Keratinocyte (primary cell): ENCODE results near the gene BSCL2. TPM values are rescaled to one million over a fixed set of nuclear protein-coding genes. Genes with fewer than 3 reads are reported as not detected.
A peak's percentile ranks its signal among the peaks of the same experiment; 100 is the strongest.

Experiments used
- DNase-seq: peaks from one replicate; pipeline ENCODE4 v3.0.0-alpha.2; 2011; ENCODE audit warnings: low read depth, missing footprints, low spot score
- FAIRE-seq: peaks from 2 replicates; lab custom pipeline; 2011; peaks lifted over from hg19 to GRCh38; lab: Jason Lieb, UNC
- H2AFZ ChIP-seq: 2 replicates; pipeline ENCODE4 v1.6.0; 2012; ENCODE audit warnings: low read length, control low read depth, inconsistent platforms; ENCODE audit not compliant: control insufficient read depth
- H3K27ac ChIP-seq: 2 replicates; pipeline ENCODE4 v1.5.1; 2011; ENCODE audit warnings: low read length; ENCODE audit not compliant: control insufficient read depth, insufficient read depth
- H3K27me3 ChIP-seq: 3 replicates; pipeline ENCODE4 v1.6.0; 2011; ENCODE audit warnings: low read length; ENCODE audit not compliant: control insufficient read depth, insufficient read depth; ENCODE audit errors: extremely low read depth
- H3K36me3 ChIP-seq, 2 experiments: 2 replicates in 1 of 2; 3 replicates in 1 of 2; pipeline ENCODE4 v1.5.1; 2011; ENCODE audit warnings: low read length in 2 of 2, mild to moderate bottlenecking in 1 of 2; ENCODE audit not compliant: control insufficient read depth in 2 of 2, insufficient read depth in 2 of 2; ENCODE audit errors: extremely low read depth in 1 of 2
- H3K4me1 ChIP-seq: 3 replicates; pipeline ENCODE4 v1.5.1; 2011; ENCODE audit warnings: low read length; ENCODE audit not compliant: control insufficient read depth, insufficient read depth; ENCODE audit errors: extremely low read depth
- H3K4me2 ChIP-seq: 3 replicates; pipeline ENCODE4 v1.6.0; 2011; ENCODE audit warnings: low read depth, low read length; ENCODE audit not compliant: control insufficient read depth, insufficient read depth; ENCODE audit errors: extremely low read depth
- H3K4me3 ChIP-seq, 3 experiments: fragments of 200-600 bp in 1 of 3; sonication (generic) in 1 of 3; 2 replicates in 2 of 3; 3 replicates in 1 of 3; pipeline ENCODE4 v1.5.1; 2011 to 2016; ENCODE audit warnings: low read length in 3 of 3, mild to moderate bottlenecking in 3 of 3, control low read depth in 2 of 3, inconsistent platforms in 1 of 3, low read depth in 1 of 3, mixed read lengths in 1 of 3, mixed run types in 1 of 3, moderate library complexity in 1 of 3; ENCODE audit not compliant: control insufficient read depth in 2 of 3, insufficient read depth in 2 of 3; ENCODE audit errors: extremely low read depth in 1 of 3
- H3K79me2 ChIP-seq: 2 replicates; pipeline ENCODE4 v1.6.0; 2012; ENCODE audit warnings: low read length; ENCODE audit not compliant: control insufficient read depth, insufficient read depth
- H3K9ac ChIP-seq: 3 replicates; pipeline ENCODE4 v1.6.0; 2011; ENCODE audit warnings: low read length; ENCODE audit not compliant: control insufficient read depth, insufficient read depth; ENCODE audit errors: extremely low read depth
- H3K9me1 ChIP-seq: 3 replicates; pipeline ENCODE4 v1.6.0; 2011; ENCODE audit warnings: low read length; ENCODE audit not compliant: control insufficient read depth, insufficient read depth; ENCODE audit errors: extremely low read depth
- H3K9me3 ChIP-seq: 2 replicates; pipeline ENCODE4 v1.5.1; 2012; ENCODE audit warnings: low read depth, low read length; ENCODE audit not compliant: control insufficient read depth
- H4K20me1 ChIP-seq: 3 replicates; pipeline ENCODE4 v1.6.0; 2011; ENCODE audit warnings: low read length; ENCODE audit not compliant: control insufficient read depth, insufficient read depth; ENCODE audit errors: extremely low read depth
- CTCF ChIP-seq, 3 experiments: IDR thresholded peaks in 1 of 3; conservative IDR thresholded peaks in 1 of 3; optimal IDR thresholded peaks in 1 of 3; 2 replicates in 2 of 3; 3 replicates in 1 of 3; pipeline versions ENCODE3 to v1.5.1; 2011; ENCODE audit warnings: low read length in 3 of 3, mild to moderate bottlenecking in 3 of 3, moderate library complexity in 2 of 3, control low read depth in 1 of 3, inconsistent platforms in 1 of 3; ENCODE audit not compliant: insufficient read depth in 2 of 3; ENCODE audit errors: extremely low read depth in 1 of 3
- EZH2 ChIP-seq: IDR thresholded peaks from one replicate; pipeline ENCODE4 v1.6.1; 2012; ENCODE audit warnings: inconsistent platforms, mild to moderate bottlenecking, low read length, moderate library complexity
- dilution Hi-C: fragments of 300-500 bp; cut with MboI; formaldehyde crosslinking; loops from one replicate; pipeline ENCODE4 v1.7.0; 2020; ENCODE audit warnings: low sequenced_read_pairs; ENCODE audit not compliant: extremely low pct_ligation_motif_present
- polyA plus RNA-seq, 5 experiments: library from polyadenylated mRNA; depleted of rRNA in 3 of 5; stranded (reverse) in 3 of 5; stranded (forward) in 1 of 5; unstranded in 1 of 5; fragments of >200 nt; gene quantifications; 1 replicate in 1 of 5; 2 replicates in 3 of 5; 3 replicates in 1 of 5; pipeline versions ENCODE4 v1.2.1 to v1.2.3, GENCODE V29; 2011 to 2012; ENCODE audit warnings: missing spikeins in 2 of 5, low read depth in 1 of 5, low replicate concordance in 1 of 5

BSCL2 gene
- polyA plus RNA-seq, 1 donor (not counting 4 experiments of a cell fraction or from before 2014, with no cell fraction given), result 21.9 TPM

- Histone ChIP-seq H3K79me2 (peaks cover 69% of the 10 kb centered on the region), H3K4me2 (peak overlapping the region; percentile 98), H3K4me1 (peaks cover 12% of the 10 kb centered on the region), H2AFZ (no peak overlapping the region), H3K36me3 (peaks cover 28 to 34% of the 10 kb centered on the region in 2 experiments), H3K9me1 (no peaks in the 10 kb centered on the region), H3K4me3 (peak overlapping the region in 2 of 3 experiments; percentile 80 to 99), H3K9ac (peak overlapping the region; percentile 94), H3K9me3 (no peaks in the 10 kb centered on the region), H3K27me3 (no peaks in the 10 kb centered on the region), H3K27ac (no peak overlapping the region), H4K20me1 (peaks cover 4% of the 10 kb centered on the region)
- TF ChIP-seq EZH2 (no peak), CTCF (optimal IDR thresholded peaks at IDR 0.05 in 1 of 3, IDR thresholded peaks at IDR 0.05 in 1 of 3, conservative IDR thresholded peaks at IDR 0.05 in 1 of 3; ENCODE audit: extremely low read depth in 1 of 3, insufficient read depth in 2 of 3, low read length in 3 of 3) (no peak)
- dilution Hi-C loops, result no loop called here
- DNase-seq, result no peak
- FAIRE-seq, result no peak
These were observed 16.9 kb upstream of the BSCL2 start for GRCh38 chr11:62724171-62724570.

- H3K36me3 ChIP-seq, result peaks cover 37 to 44% of the 10 kb centered on the region in 2 experiments
- H3K4me2 ChIP-seq, result no peak overlapping the region
- no peaks in the 10 kb centered on the region for H3K9me1 ChIP-seq
- no peak for FAIRE-seq
- DNase-seq, result no peak
- peaks cover 69% of the 10 kb centered on the region for H3K79me2 ChIP-seq
- no peaks in the 10 kb centered on the region for H3K27me3 ChIP-seq
- H3K4me1 ChIP-seq, result peaks cover 12% of the 10 kb centered on the region
- dilution Hi-C loops, result no loop called here
- peaks cover 4% of the 10 kb centered on the region for H4K20me1 ChIP-seq
- H3K4me3 ChIP-seq, result no peak overlapping the region
- TF ChIP-seq EZH2, result no peak
- TF ChIP-seq CTCF (optimal IDR thresholded peaks at IDR 0.05 in 1 of 3, IDR thresholded peaks at IDR 0.05 in 1 of 3, conservative IDR thresholded peaks at IDR 0.05 in 1 of 3; ENCODE audit: extremely low read depth in 1 of 3, insufficient read depth in 2 of 3, low read length in 3 of 3), result peak in 2 of 3 experiments; percentile 15 to 26
- H3K9me3 ChIP-seq, result no peaks in the 10 kb centered on the region
- H2AFZ ChIP-seq, result no peak overlapping the region
- no peak overlapping the region for H3K27ac ChIP-seq
- no peak overlapping the region for H3K9ac ChIP-seq
These were observed 14.8 kb upstream of the BSCL2 start for GRCh38 chr11:62721994-62722393.
